HEK293T (cell line): Measurements from ENCODE around the gene STARD3NL.

Source experiments
- ELF4 ChIP-seq: fragments of 450-650 bp; IDR thresholded peaks from 2 replicates; pipeline ENCODE4 v1.6.1; 2017; ENCODE audit warnings: antibody characterized with exemption
- FOXK2 ChIP-seq: fragments of 450-650 bp; IDR thresholded peaks from 2 replicates; pipeline ENCODE4 v1.6.1; 2016; ENCODE audit warnings: mild to moderate bottlenecking
- FOXM1 ChIP-seq: fragments of 450-650 bp; IDR thresholded peaks from 2 replicates; pipeline ENCODE4 v1.6.1; 2017; ENCODE audit warnings: mild to moderate bottlenecking, borderline replicate concordance
- L3MBTL2 ChIP-seq: fragments of 450-650 bp; conservative IDR thresholded peaks from 2 replicates; pipeline ENCODE4 v1.6.1; 2016; ENCODE audit warnings: mild to moderate bottlenecking
- SP1 ChIP-seq: fragments of 450-650 bp; IDR thresholded peaks from 2 replicates; pipeline ENCODE4 v1.6.1; 2017
- SUZ12 ChIP-seq: fragments of 450-650 bp; IDR thresholded peaks from 2 replicates; pipeline ENCODE4 v1.6.1; 2016; ENCODE audit warnings: mild to moderate bottlenecking
- TF ChIP-seq, protein P1 (sequence below): fragments of 450-650 bp; IDR thresholded peaks from 2 replicates; pipeline ENCODE4 v1.6.1; 2016

DNA sequence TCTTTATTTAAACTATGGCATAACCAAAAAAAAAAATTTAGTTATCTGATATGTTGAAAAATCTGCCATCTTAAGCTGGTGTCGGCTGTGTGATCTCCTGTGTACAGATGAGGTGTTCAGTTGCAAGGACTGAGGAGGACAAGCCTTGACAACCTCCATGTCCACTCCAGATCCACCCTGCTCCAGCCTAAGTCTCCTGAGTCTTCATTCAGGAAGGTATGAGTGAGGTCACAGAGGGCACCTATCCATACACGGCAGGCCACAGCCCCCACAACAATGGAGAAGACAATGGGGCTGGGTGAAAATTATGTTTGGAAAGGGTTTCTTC, 79.3 kb downstream of the STARD3NL start:
- TF ChIP-seq SUZ12 (no peak), ELF4 (no peak), FOXK2 (no peak), FOXM1 (no peak), SP1 (no peak), L3MBTL2 (no peak)
- TF ChIP-seq, protein P1, sequence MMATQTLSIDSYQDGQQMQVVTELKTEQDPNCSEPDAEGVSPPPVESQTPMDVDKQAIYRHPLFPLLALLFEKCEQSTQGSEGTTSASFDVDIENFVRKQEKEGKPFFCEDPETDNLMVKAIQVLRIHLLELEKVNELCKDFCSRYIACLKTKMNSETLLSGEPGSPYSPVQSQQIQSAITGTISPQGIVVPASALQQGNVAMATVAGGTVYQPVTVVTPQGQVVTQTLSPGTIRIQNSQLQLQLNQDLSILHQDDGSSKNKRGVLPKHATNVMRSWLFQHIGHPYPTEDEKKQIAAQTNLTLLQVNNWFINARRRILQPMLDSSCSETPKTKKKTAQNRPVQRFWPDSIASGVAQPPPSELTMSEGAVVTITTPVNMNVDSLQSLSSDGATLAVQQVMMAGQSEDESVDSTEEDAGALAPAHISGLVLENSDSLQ = no peak
